MM.1S (cell line): Measurements from ENCODE around the gene UST.

Source experiments
- DNase-seq: peaks from one replicate; pipeline ENCODE4 v3.0.0-alpha.2; 2015
- H2AFZ ChIP-seq: fragments of 300-600 bp; sonication (generic); 2 replicates; pipeline ENCODE4 v1.6.0; 2016; ENCODE audit warnings: antibody characterized with exemption, low read length
- H3F3A ChIP-seq: fragments of 300-600 bp; sonication (generic); 2 replicates; pipeline ENCODE4 v1.6.1; 2016; ENCODE audit warnings: mild to moderate bottlenecking, antibody characterized with exemption, low read length, moderate library complexity, mixed read lengths; ENCODE audit not compliant: insufficient read depth
- H3K27ac ChIP-seq: fragments of 300-600 bp; sonication (generic); 2 replicates; pipeline ENCODE4 v1.5.1; 2016; ENCODE audit warnings: mild to moderate bottlenecking, low read length
- H3K27me3 ChIP-seq: fragments of 300-600 bp; sonication (generic); replicated peaks from 2 replicates; pipeline ENCODE4 v1.6.0; 2016; ENCODE audit warnings: low read length; ENCODE audit not compliant: insufficient read depth
- H3K36me3 ChIP-seq: fragments of 300-600 bp; sonication (generic); replicated peaks from 2 replicates; pipeline ENCODE4 v1.6.1; 2016; ENCODE audit warnings: mild to moderate bottlenecking, low read length, mixed read lengths; ENCODE audit not compliant: insufficient read depth
- H3K4me1 ChIP-seq: fragments of 300-600 bp; sonication (generic); 2 replicates; pipeline ENCODE4 v1.6.1; 2016; ENCODE audit warnings: low read length, mixed read lengths
- H3K4me2 ChIP-seq: fragments of 300-600 bp; sonication (generic); 2 replicates; pipeline ENCODE4 v1.6.0; 2016; ENCODE audit warnings: low read depth, low read length
- H3K4me3 ChIP-seq: fragments of 300-600 bp; sonication (generic); 2 replicates; pipeline ENCODE4 v1.5.1; 2016; ENCODE audit warnings: low read length, mixed read lengths
- H3K79me2 ChIP-seq: fragments of 300-600 bp; sonication (generic); 2 replicates; pipeline ENCODE4 v1.6.1; 2016; ENCODE audit warnings: mixed run types, low read length, mixed read lengths
- H3K9ac ChIP-seq: fragments of 300-600 bp; sonication (generic); 2 replicates; pipeline ENCODE4 v1.6.1; 2016; ENCODE audit warnings: low read length, mixed read lengths
- H3K9me2 ChIP-seq: fragments of 300-600 bp; sonication (generic); replicated peaks from 2 replicates; pipeline ENCODE4 v1.6.1; 2016; ENCODE audit warnings: mild to moderate bottlenecking, low read length, mixed read lengths; ENCODE audit not compliant: insufficient read depth
- H3K9me3 ChIP-seq: fragments of 300-600 bp; sonication (generic); replicated peaks from 2 replicates; pipeline ENCODE4 v1.6.1; 2016; ENCODE audit warnings: mild to moderate bottlenecking, low read length, mixed read lengths; ENCODE audit not compliant: insufficient read depth
- H4K20me1 ChIP-seq: fragments of 300-600 bp; sonication (generic); 2 replicates; pipeline ENCODE4 v1.6.1; 2016; ENCODE audit warnings: mild to moderate bottlenecking, low read length, moderate library complexity, mixed read lengths; ENCODE audit not compliant: insufficient read depth
- CTCF ChIP-seq: fragments of 300-600 bp; sonication (generic); IDR thresholded peaks from 2 replicates; pipeline ENCODE4 v1.5.1; 2016; ENCODE audit warnings: antibody characterized with exemption, low read length, mixed read lengths
- EZH2 ChIP-seq: fragments of 300-600 bp; sonication (generic); optimal IDR thresholded peaks from 2 replicates; pipeline ENCODE3; 2017; ENCODE audit warnings: low read depth, mild to moderate bottlenecking, antibody characterized with exemption, low read length, mixed read lengths
- EZH2phosphoT487 ChIP-seq: fragments of 300-600 bp; sonication (generic); IDR thresholded peaks from 2 replicates; pipeline ENCODE4 v1.6.1; 2018; ENCODE audit warnings: antibody characterized with exemption, low read length

UST gene

DNA sequence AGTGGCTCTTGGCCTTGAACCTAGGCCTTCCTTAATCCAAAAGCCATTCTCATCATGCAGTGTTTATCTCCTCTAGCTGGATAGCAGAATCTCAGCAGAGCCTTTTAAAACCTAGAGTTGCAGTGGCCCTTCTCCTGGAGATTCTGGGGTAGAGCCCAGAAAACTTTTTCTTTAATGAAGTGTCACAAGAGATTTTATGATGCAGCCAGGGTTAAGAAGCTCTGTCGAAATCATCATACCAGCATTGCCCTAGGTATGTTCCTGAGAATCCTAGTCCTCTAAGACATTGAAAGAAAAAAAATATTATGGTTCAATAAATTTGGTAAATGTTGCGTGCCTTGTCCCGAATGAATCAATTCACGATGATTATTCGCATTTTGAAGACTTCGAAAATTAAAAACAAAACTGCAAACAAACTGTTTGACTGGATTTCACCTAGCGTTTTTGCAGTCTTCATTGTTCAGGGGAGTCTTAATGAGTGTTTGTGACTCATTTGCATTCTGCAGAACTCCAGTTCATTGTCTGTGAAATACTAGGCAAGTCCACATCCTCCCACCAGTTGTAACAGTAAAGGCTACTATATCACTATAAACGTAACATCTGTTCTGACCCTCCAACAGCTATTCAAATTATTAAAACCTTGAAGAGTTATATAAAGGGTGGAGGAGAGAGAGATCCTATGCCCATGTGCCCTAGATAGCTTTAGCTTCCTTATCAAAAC lies 198.6 kb downstream of the UST start:
- no peak overlapping the region for H3K4me2 ChIP-seq
- H3K9ac ChIP-seq: no peak overlapping the region
- DNase-seq: no peak
- no peaks in the 10 kb centered on the region for H3K9me3 ChIP-seq
- H3K9me2 ChIP-seq: no peaks in the 10 kb centered on the region
- H2AFZ ChIP-seq: no peak overlapping the region
- no peaks in the 10 kb centered on the region for H3K4me1 ChIP-seq
- H3K27ac ChIP-seq: no peak overlapping the region
- H3K4me3 ChIP-seq: no peak overlapping the region
- no peak for TF ChIP-seq EZH2
- TF ChIP-seq EZH2phosphoT487: no peak
- TF ChIP-seq CTCF: no peak
- H3K36me3 ChIP-seq: no peaks in the 10 kb centered on the region
- H4K20me1 ChIP-seq: no peaks in the 10 kb centered on the region
- H3F3A ChIP-seq: no peaks in the 10 kb centered on the region
- H3K27me3 ChIP-seq: no peaks in the 10 kb centered on the region
- H3K79me2 ChIP-seq: no peaks in the 10 kb centered on the region

GRCh38 chr6:148947621-148948444 lies 201.0 kb downstream of the UST start:
- Histone ChIP-seq H3K9ac (no peak overlapping the region), H3F3A (no peaks in the 10 kb centered on the region), H3K27ac (no peak overlapping the region), H3K4me3 (no peak overlapping the region), H3K79me2 (no peaks in the 10 kb centered on the region), H3K4me2 (no peak overlapping the region), H3K9me3 (no peaks in the 10 kb centered on the region), H4K20me1 (no peaks in the 10 kb centered on the region), H3K4me1 (no peaks in the 10 kb centered on the region), H3K9me2 (no peaks in the 10 kb centered on the region), H2AFZ (no peak overlapping the region), H3K27me3 (no peaks in the 10 kb centered on the region), H3K36me3 (no peaks in the 10 kb centered on the region)
- peak; percentile 54 for DNase-seq
- TF ChIP-seq EZH2phosphoT487 (no peak), EZH2 (no peak), CTCF (peak; percentile 64)

- DNase-seq: no peak
- no peak overlapping the region for H3K4me2 ChIP-seq
- H3K4me1 ChIP-seq: no peaks in the 10 kb centered on the region
- no peaks in the 10 kb centered on the region for H4K20me1 ChIP-seq
- H3K4me3 ChIP-seq: no peak overlapping the region
- no peak for TF ChIP-seq EZH2phosphoT487
- TF ChIP-seq EZH2: no peak
- no peak for TF ChIP-seq CTCF
- H3K27ac ChIP-seq: no peak overlapping the region
- no peaks in the 10 kb centered on the region for H3K36me3 ChIP-seq
- no peaks in the 10 kb centered on the region for H3K27me3 ChIP-seq
- H3K9ac ChIP-seq: no peak overlapping the region
- H3F3A ChIP-seq: no peaks in the 10 kb centered on the region
- no peaks in the 10 kb centered on the region for H3K79me2 ChIP-seq
- H3K9me3 ChIP-seq: no peaks in the 10 kb centered on the region
- no peaks in the 10 kb centered on the region for H3K9me2 ChIP-seq
- no peak overlapping the region for H2AFZ ChIP-seq
These were observed 204.8 kb downstream of the UST start for GRCh38 chr6:148951662-148952061.
